Breast epithelium (tissue), 3 donors: ENCODE measurements around the gene CADM1.

Source experiments
- POLR2A ChIP-seq: fragments of 450-650 bp; IDR thresholded peaks from one replicate; pipeline ENCODE4 v1.6.1; 2016; ENCODE audit warnings: antibody characterized with exemption, mild to moderate bottlenecking, moderate library complexity
- POLR2AphosphoS5 ChIP-seq, 3 donors: sonication (generic); formaldehyde crosslinking; IDR thresholded peaks; one replicate each; pipeline ENCODE4 v1.6.1; 2017; ENCODE audit warnings: antibody characterized with exemption in 3 of 3
- TF ChIP-seq, protein P1 (sequence below), 3 donors: fragments of 450-650 bp; IDR thresholded peaks; one replicate each; pipeline ENCODE4 v1.5.1; 2016 to 2017; ENCODE audit warnings: antibody characterized with exemption in 3 of 3, mild to moderate bottlenecking in 3 of 3, moderate library complexity in 3 of 3

DNA sequence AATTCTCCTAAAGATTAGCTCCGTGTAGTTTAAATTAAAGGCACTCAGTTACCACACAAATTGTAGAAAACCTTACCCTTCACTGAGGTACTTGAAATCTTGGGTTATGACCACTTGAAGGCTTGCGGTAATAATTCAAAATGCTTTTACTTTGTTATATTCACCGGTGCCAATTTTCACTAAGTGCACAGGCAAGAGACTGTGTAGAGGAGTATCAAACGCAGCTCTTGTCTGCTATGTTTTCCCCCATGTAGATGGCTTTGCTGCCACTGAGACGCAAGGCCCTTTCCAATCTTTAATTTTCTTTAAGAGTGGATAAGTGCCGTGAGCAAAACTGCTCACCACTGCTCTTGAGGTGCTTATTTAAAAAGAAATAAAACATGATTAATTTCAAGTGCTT lies 155.8 kb downstream of the CADM1 start:
- TF ChIP-seq POLR2A (no peak), POLR2AphosphoS5 (IDR thresholded peaks at IDR 0.05) (no peak)
- TF ChIP-seq, protein P1, sequence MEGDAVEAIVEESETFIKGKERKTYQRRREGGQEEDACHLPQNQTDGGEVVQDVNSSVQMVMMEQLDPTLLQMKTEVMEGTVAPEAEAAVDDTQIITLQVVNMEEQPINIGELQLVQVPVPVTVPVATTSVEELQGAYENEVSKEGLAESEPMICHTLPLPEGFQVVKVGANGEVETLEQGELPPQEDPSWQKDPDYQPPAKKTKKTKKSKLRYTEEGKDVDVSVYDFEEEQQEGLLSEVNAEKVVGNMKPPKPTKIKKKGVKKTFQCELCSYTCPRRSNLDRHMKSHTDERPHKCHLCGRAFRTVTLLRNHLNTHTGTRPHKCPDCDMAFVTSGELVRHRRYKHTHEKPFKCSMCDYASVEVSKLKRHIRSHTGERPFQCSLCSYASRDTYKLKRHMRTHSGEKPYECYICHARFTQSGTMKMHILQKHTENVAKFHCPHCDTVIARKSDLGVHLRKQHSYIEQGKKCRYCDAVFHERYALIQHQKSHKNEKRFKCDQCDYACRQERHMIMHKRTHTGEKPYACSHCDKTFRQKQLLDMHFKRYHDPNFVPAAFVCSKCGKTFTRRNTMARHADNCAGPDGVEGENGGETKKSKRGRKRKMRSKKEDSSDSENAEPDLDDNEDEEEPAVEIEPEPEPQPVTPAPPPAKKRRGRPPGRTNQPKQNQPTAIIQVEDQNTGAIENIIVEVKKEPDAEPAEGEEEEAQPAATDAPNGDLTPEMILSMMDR (IDR thresholded peaks at IDR 0.05) = no peak
